ENCODE data around the gene SPDYE3.
"Not testable (repeated sequence)": the region's sequence is repeated elsewhere in the genome, so short reads cannot be mapped to it uniquely, and the experiment has no call there.

The SPDYE3 gene

DNA sequence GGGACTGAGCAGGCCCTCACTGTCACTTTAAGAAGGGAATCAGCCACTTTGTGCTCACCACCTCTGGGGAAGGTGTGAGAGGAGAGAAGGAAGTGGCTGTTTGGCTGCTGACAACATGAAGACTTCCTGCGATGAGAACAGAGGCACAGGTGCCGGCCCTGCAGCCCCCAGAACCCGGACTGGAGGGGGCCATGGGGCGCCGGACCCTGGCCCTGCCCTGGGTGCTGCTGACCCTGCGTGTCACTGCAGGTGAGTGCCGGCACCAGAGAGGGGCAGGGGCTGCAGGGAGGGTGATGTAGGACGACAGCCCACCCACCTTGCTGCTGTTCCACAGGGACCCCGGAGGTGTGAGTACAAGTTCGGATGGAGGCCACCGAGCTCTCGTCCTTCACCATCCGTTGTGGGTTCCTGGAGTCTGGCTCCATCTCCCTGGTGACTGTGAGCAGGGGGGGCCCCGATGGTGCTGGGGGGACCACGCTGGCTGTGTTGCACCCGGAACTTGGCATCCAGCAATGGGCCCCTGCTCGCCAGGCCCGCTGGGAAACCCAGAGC, 44.8 kb downstream of the SPDYE3 start:
- not testable (repeated sequence) for DNase-seq

DNA sequence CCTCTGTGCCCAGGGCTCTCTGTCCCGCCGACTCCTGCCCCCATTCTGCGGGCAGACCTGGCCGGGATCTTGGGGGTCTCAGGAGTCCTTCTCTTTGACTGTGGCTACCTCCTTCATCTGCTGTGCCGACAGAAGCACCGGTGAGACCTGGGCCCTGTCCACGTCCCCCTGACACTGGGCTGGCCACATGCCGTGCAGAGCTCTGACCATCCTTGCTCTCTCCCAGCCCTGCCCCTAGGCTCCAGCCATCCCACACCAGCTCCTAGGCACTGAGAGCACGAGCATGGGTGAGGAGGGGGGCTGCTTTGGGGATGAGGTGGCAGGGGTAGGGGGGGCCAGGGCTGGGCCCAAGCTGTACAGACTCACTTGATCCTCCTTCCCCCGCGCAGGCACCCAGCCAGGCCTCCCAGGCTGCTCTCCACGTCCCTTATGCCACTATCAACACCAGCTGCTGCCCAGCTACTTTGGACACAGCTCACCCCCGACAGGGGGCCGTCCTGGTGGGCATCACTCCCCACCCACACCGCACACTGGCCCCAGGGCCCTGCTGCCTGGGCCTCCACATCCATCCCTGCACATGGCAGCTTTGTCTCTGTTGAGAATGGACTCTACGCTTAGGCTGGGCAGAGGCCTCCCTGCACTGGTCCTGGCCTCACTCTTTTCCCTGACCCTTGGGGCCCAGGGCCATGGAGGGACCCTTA, 45.6 kb downstream of the SPDYE3 start:
- no peak for DNase-seq

DNA sequence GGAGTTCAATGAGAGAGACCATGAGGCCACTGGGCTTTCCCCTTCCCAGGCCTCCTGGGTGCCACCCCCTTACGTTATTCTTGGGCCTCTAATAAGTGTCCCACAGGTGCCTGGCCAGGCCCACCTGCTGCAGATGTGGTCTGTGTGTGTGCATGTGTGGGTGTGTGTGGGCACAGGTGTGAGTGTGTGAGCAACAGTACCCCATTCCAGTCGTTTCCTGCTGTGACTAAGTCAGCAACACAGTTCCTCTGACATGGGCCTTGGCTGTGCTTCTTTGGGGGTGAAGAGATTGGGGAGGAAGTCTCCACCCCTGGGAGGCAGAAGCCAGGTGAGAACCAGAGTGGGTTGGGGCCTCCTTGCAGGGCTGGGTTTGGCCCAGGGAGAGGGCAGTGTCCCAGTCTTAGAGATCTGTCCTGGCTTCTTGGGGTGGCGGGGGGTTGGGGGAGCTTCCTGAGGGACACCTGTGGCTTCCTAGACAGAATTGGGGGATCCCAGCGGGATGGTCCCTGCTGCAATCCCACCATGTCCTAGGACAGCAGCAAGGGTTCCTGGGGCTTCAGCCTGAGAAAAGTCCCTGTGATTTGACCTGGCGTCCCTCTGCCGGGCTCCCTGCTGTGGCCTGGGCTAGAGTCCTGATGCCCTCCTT, 46.3 kb downstream of the SPDYE3 start:
- no peak for DNase-seq

DNA sequence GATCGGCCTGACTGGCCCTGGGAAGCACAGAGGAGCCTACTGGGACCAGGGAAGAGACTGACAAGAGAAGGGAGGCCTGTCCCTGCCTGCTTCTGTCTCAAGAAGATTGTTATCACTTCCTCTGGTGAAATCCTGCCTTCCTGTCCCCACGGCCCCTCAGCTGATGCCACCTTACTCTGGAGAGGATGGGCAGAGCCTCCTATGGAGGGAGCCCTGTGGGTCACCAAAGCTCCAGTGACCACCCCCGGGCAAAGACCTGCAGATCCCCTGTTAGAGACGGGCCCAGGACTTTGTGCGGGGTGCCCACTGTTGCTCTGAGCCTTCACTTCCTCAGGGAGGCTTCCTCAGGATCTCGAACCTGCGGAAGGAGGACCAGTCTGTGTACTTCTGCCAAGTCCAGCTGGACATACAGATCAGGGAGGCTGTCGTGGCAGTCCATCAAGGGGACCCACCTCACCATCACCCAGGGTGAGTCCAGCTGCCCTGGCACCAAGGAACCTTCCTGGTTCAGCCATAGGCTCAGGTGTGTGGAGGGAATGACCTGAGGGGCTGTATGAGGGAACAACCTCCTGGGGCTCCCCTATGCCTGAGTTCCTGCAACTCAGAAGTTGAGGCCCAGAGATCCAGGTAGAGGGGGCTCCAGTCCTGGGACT, 49.0 kb downstream of the SPDYE3 start:
- no peak for DNase-seq

DNA sequence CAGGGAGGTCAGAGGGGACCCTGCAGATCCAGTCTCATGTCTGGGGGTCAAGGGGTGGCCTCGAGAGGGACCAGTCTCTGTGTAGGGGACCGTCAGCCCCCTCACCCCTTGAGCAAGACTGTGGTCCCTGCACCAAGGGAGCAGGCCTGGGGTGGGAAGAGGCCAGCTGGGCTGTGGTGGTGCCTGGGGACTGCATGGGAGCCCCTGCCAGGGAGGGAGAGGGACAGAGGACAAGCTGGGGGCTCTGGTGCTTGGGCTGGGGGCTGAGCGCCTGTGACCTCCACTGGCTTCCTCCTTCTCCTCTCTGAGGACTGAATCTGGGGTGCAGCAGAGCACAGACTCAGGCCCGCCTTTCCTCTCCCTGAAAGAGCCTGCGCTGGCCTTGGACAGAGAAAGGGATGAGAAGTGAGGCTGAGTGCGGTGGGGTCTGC, 49.6 kb downstream of the SPDYE3 start:
- no peak for DNase-seq

DNA sequence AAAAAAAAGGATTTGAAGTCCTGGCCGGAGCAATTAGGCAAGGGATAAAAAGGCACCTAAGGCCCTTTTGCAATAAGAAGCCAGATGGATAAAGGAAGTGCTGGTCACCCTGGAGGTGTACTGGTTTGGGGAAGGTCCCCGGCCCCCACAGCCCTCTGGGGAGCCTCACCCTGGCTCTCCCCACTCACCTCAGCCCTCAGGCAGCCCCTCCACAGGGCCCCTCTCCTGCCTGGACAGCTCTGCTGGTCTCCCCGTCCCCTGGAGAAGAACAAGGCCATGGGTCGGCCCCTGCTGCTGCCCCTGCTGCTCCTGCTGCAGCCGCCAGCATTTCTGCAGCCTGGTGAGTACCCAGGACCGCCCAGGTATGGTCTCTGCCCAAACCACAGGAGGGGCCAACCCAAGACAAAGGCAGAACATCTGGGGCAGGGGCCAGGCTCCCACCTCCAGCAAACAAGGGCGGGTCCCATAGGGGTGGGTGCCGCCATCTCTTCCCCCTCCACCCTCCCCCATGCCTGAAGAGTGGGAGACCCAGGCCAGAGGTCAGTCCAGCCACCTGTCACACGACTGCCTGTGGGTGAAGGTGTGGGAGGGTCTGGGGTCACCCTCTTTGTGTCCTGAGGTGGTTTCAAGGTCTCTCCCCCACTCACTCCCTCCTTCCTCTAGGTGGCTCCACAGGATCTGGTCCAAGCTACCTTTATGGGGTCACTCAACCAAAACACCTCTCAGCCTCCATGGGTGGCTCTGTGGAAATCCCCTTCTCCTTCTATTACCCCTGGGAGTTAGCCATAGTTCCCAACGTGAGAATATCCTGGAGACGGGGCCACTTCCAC, 50.7 kb downstream of the SPDYE3 start, which contains the start of gene PILRB:
Gene PILRB, plus strand, starts transcription at position 91 of the 830 bp plus-strand sequence. Its CDS starts 186 bp downstream, at position 277.
- no peak for DNase-seq

DNA sequence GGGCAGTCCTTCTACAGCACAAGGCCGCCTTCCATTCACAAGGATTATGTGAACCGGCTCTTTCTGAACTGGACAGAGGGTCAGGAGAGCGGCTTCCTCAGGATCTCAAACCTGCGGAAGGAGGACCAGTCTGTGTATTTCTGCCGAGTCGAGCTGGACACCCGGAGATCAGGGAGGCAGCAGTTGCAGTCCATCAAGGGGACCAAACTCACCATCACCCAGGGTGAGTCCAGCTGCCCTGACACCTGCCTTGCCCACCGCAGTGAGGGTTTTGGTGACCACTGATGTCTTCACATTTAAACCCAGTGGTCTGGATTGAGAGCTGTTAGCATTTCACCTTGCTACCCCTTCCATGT, 51.3 kb downstream of the SPDYE3 start:
- DNase-seq = no peak

DNA sequence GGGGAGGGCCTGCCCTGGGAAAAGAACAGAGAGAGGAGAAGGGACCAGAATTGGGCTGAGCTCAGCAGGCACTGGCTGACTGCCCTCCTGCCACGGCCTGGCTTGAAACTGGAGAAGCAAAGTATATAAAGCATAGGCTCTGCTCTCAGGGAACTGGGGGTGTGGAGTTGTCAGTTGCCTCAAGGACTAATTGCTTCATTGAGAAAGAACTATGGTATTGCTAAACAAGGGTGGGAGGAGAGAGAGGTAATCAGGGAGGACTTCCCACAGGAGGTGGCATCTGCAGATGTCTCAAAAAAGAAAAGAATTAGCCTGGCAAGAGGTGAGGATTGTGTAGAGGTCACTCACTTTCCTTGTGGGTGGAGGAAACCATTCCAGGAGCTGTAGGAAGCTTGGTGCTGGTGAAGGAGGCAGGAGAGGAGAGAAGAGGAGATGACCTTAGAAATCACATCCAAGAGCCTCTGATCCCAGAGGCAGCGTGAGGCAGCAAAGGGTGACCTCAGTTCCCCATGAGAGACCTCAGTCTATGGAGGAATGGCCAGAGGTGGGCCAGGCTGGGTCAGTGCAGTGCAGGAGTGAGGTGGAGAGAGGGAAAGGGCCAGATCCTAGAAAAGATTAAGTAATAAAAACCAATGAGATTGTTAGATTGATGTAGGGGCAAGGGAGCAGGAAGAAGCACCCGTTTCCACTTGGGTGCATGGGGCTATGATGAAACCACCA, 52.8 kb downstream of the SPDYE3 start:
- no peak for DNase-seq

DNA sequence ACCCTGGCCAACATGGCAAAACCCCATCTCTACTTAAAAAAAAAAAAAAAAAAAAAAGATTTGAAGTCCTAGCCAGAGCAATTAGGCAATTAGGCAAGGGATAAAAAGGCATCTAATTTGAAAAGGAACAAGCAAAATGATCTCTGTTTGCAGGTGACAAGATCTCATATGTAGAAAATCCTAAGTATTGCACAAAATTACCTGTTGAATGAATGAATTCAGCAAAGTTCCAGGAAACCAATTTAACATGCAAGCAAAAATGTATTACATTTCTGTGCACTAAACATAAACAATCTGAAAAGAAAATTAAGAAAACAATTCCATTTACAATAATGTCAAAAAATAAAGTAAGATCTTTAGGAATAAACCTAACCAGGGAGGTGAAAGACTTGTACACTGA, 55.6 kb downstream of the SPDYE3 start:
- DNase-seq = no peak

DNA sequence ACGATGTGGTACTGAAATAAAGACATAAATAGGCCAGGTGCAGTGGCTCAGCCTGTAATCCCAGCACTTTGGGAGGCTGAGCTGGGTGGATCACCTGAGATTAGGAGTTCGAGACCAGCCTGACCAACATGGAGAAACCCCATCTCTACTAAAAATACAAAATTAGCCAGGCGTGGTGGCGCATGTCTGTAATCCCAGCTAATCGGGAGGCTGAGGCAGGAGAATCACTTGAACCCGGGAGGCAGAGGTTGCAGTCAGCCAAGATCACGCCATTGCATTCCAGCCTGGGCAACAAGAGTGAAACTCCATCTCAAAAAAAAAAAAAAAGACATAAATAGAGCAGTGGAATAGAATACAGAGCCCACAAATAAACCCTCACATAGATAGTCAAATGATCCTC, 56.3 kb downstream of the SPDYE3 start:
- DNase-seq = not testable (repeated sequence)

DNA sequence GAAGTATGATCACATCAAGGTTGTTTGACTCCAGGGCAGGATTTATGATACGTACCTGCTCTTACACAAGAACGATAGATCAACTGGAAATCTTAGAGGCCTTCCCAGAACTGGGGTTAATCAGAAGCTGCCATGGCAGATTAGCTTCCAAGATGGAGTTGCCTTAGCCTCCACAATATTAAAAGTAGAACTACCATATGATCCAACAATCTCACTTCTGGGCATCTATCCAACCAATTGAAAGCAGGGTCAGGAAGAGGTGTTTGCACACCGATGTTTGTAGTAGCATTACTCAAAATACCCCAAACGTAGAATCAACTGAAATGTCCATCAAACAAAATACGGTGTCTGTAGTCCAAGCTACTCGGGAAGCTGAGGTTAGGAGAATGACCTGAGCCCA, 57.0 kb downstream of the SPDYE3 start:
- DNase-seq = no peak

DNA sequence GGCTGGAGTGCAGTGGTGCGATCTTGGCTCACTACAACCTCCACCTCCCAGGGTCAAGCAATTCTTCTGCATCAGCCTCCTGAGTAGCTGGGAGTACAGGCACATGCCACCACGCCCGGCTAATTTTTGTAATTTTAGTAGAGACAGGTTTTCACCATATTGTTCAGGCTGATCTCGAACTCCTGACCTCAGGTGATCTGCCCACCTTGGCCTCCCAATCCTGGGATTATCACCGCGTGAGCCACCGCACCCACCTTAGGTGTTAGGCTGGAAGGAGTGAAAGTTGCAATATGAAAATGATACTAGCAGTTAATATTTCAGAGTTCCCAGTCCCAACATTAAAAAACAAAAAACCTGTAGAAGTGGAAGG, 58.5 kb downstream of the SPDYE3 start:
- not testable (repeated sequence) for DNase-seq

DNA sequence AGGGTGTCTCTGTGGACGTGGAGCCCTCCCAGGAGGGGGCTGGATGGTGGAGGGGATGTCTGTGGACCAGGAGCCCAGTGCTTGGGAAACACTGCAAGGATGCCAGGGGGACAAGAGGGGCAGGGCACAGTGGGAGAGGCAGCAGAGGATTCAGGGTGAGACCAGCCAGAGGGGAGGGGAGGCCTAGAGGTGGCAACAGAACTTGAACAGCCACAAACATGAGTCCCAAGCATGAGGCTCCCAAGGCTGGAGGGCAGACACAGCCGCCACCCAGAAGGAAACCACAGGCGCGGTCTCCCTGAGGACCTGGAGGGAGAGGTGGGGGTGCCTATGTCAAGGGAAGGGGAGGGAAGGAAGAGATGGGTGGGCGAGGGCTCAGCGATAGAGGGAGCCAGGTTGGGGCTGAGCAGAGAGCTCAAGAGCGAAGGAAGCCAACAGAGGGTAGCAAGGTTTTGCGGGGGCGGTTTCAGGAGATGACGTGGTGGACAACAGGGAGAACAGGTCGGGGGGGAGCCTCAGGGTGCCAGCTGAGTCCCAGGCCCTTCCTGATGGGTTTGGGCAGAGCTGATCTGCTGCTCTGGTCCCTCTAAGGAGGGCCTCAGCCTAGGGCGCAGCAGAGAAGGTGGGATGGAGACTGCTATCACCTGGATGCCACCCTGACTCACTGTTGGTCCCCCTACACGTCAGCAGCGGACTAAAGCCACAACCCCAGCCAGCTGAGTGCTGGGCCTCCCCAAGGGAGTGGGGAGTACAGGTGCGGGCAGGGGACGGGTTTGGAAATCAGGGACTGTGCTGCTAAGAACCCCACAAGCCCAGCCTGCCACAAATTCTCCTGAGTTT, 59.1 kb downstream of the SPDYE3 start:
- DNase-seq = no peak

DNA sequence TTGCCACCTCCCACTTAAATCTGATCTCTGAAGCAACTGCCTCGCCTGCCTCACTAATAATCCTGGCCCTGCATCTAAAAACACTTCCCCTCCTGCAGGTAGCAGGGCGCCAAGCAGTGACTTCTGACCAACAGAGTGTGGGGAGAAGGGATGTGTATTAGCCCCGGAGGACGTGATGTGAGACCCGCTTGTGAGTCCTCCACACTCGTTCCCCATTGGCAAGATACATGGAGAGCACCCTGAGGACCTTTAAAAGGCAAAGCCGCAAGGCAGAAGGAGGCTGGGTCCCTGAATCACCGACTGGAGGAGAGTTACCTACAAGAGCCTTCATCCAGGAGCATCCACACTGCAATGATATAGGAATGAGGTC, 59.7 kb downstream of the SPDYE3 start:
- DNase-seq = no peak

DNA sequence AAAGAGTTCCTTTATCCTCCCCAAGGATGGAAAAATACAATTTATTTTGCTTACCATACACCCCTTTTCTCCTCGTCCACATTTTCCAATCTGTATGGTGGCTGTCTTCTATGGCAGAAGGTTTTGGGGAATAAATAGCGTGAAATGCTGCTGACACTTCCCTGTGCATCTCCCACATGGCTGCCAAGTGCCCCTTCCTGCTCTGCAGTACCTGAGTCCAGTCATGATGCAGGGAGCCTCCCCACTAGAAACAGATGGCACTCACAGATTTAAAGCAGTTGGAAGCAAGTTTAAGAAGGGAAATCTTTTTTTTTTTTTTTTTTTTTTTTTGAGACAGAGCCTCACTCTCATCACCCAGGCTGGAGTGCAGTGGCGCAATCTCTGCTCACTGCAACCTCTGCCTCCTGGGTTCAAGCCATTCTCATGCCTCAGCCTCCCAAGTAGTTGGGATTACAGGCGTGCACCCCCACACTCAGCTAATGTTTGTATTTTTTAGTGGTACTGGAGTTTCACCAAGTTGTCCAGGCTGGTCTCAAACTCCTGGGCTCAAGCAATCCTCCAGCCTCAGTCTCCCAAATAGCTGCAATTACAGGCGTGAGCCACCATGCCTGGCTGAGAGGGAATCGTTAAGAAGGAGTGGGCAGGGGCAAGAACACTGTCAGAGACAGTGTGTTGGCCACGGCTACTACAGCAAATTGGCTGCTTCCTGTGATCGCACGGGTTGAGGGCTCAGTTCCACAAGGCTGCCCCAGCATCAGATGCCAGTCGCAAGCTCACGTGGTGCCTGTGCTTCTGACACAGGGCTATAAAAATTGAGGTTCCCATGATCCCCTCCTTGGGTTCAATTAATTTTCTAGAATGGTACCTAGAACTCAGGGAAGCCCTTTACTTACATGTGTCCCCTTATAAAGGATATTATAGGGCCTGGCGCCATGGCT, 60.4 kb downstream of the SPDYE3 start:
- DNase-seq = no peak

DNA sequence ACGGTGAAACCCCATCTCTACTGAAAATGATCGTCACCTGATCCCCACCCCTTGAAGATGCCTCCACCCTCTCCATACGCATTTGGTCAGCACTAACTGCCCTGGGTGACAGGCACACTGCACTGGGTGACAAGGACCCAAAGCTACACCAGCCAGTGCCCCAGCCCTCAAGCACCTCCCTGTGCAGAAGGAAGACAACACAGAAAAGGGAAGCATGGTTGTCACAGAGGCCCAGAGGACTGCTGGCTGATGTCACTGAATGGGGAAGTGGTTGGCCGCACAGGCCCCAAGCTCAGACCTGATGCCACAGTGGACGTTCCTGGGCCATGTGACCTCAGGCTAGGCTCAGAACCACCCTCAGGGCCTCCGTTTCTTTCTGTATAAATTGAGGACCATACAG, 61.6 kb downstream of the SPDYE3 start:
- no peak for DNase-seq

DNA sequence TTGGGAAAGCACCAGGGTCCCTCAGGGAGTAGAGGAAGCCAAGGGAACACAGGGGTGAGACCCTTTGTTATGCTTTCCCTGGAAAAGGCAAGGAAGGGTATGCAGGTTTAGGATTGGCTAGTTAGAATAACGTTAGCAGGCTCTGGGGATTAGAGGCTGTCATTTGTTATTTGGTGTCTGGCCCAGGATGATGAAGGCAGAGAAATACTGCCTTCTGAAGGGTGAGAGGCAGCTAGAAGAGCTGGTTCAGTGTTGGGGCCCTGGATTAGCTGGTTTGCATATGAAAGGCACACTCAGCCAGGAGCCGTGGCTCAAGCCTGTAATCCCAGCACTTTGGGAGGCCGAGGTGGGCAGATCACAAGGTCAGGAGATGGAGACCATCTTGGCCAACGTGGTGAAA, 62.8 kb downstream of the SPDYE3 start:
- no peak for DNase-seq

DNA sequence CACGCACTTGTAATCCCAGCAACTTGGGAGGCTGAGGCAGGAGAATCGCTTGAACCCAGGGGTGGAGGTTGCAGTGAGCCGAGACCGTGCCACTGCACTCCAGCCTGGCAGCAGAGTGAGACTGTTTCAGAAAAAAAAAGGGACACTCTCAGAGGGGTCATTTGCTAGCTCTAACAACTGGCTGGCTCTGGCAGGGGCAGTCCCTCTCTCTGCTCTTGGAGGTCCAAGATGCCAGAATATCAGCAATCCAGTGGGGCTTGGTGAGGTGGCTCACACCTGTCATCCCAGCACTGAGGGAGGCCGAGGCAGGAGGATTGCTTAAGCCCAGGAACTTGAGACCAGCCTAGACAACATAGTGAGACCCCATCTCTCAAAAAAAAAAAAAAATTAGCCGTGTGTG, 63.2 kb downstream of the SPDYE3 start:
- no peak for DNase-seq

DNA sequence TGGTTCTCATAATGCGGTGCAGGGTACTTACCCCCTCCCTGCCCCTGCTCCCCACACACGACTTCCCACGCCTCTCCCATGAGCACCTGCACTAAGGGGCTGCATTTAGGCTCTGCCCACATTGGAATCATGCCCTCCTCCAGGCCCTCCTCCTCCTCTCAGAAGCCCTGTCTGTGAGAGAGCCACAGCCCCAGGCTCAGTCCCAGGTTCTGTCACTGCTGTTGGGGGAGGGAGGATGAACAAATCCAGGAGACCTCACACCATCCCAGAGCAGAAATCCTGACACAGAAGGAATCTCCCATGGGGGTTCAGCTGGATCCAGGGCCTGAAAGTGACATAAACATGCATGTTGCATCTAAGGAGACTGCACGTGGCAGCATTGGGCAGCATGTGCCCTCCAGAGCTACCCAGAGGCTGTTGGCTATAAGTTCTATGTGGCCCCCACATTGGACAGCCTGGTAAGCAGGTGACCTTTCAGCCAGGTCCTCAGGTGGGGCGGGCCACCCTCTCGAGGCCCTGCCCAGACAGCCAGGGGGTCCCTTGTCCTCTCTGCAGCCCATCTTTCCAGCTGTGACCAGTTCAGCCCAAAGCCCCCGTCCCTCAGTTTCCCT, 64.2 kb downstream of the SPDYE3 start:
- DNase-seq = no peak
